ENCODE measurements around the gene DNAH2.

DNA sequence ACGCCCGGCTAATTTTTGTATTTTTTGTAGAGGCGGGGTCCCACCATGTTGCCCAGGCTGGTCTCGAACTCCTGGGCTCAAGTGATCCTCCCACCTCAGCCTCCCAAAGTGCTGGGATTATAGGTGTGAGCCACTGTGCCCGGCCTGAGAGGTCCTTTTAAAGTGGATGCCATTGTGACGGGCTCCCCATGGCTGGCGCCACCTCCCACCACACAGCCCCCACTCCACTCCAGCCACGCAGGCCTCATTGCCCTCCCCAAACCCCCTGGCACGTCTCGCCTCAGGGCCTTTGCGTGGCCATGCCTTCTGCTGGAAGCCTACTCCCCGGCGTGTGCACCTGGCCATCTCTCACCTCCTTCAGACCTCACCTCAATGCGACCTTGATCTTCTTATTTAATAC lies 104.6 kb downstream of the DNAH2 start:
- TF ChIP-seq POLR2A (IDR thresholded peaks at IDR 0.05) = no peak
- TF ChIP-seq, protein P1, sequence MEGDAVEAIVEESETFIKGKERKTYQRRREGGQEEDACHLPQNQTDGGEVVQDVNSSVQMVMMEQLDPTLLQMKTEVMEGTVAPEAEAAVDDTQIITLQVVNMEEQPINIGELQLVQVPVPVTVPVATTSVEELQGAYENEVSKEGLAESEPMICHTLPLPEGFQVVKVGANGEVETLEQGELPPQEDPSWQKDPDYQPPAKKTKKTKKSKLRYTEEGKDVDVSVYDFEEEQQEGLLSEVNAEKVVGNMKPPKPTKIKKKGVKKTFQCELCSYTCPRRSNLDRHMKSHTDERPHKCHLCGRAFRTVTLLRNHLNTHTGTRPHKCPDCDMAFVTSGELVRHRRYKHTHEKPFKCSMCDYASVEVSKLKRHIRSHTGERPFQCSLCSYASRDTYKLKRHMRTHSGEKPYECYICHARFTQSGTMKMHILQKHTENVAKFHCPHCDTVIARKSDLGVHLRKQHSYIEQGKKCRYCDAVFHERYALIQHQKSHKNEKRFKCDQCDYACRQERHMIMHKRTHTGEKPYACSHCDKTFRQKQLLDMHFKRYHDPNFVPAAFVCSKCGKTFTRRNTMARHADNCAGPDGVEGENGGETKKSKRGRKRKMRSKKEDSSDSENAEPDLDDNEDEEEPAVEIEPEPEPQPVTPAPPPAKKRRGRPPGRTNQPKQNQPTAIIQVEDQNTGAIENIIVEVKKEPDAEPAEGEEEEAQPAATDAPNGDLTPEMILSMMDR (IDR thresholded peaks at IDR 0.05) = no peak
- TF ChIP-seq EP300 (IDR thresholded peaks at IDR 0.05) = no peak
